K562 (cell line): ENCODE measurements around the gene TRMT1. TPM values are rescaled to one million over a fixed set of nuclear protein-coding genes. Genes with fewer than 3 reads are reported as not detected.

Experiments used
- BDP1 ChIP-seq: IDR thresholded peaks from 3 replicates; pipeline ENCODE4 v1.6.1; 2011; ENCODE audit not compliant: insufficient read length, insufficient read depth
- CC2D1A ChIP-seq: fragments of 450-650 bp; IDR thresholded peaks from 2 replicates; pipeline ENCODE4 v1.6.1; 2017; ENCODE audit warnings: mild to moderate bottlenecking
- DMBX1 ChIP-seq: fragments of 250-450 bp; sonication (Bioruptor Pico); IDR thresholded peaks from 2 replicates; pipeline ENCODE4 v1.8.0; 2022; ENCODE audit warnings: inconsistent platforms, mild to moderate bottlenecking, moderate library complexity, borderline replicate concordance
- EP400 ChIP-seq: fragments of 450-650 bp; IDR thresholded peaks from 2 replicates; pipeline ENCODE4 v1.6.1; 2017; ENCODE audit warnings: antibody characterized with exemption, mild to moderate bottlenecking, moderate library complexity
- GTF2A2 ChIP-seq: IDR thresholded peaks from 2 replicates; pipeline ENCODE4 v1.6.1; 2016; ENCODE audit warnings: mild to moderate bottlenecking, missing genetic modification characterization, missing compliant biosample characterization
- HDAC6 ChIP-seq: IDR thresholded peaks from 2 replicates; pipeline ENCODE4 v1.6.1; 2012; ENCODE audit warnings: low read depth, mild to moderate bottlenecking, control low read depth, inconsistent platforms, low read length, moderate library complexity
- KLF16 ChIP-seq: IDR thresholded peaks from 2 replicates; pipeline ENCODE4 v1.6.1; 2016; ENCODE audit warnings: antibody characterized with exemption
- NUFIP1 ChIP-seq: fragments of 450-650 bp; IDR thresholded peaks from 2 replicates; pipeline ENCODE4 v1.6.1; 2018; ENCODE audit not compliant: partially characterized antibody
- POLR2A ChIP-seq: fragments of 450-650 bp; conservative IDR thresholded peaks from 2 replicates; pipeline ENCODE4 v1.6.1; 2016
- POLR2G ChIP-seq: fragments of 200-400 bp; formaldehyde crosslinking; IDR thresholded peaks from 2 replicates; pipeline ENCODE4 v1.6.1; 2017; ENCODE audit warnings: low read depth, mild to moderate bottlenecking, antibody characterized with exemption, low read length, moderate library complexity
- POU5F1 ChIP-seq: fragments of 150-350 bp; IDR thresholded peaks from 2 replicates; pipeline ENCODE4 v1.6.1; 2014; ENCODE audit warnings: borderline replicate concordance, low read length, low read depth, mild to moderate bottlenecking; ENCODE audit not compliant: partially characterized antibody
- RBFOX2 ChIP-seq: fragments of 200-400 bp; formaldehyde crosslinking; IDR thresholded peaks from 2 replicates; pipeline ENCODE4 v1.6.1; 2017; ENCODE audit warnings: low read depth, mild to moderate bottlenecking, low read length, moderate library complexity
- SIN3B ChIP-seq: fragments of 450-650 bp; IDR thresholded peaks from 2 replicates; pipeline ENCODE4 v1.6.1; 2017; ENCODE audit warnings: low read depth, mild to moderate bottlenecking, moderate library complexity
- SMAD4 ChIP-seq: fragments of 250-450 bp; sonication (Bioruptor Pico); conservative IDR thresholded peaks from 2 replicates; pipeline ENCODE4 v1.8.0; 2021; ENCODE audit warnings: inconsistent platforms, mild to moderate bottlenecking, moderate library complexity
- SP1 ChIP-seq: sonication (generic); formaldehyde crosslinking; IDR thresholded peaks from 2 replicates; pipeline ENCODE4 v1.8.1; 2022; ENCODE audit warnings: mild to moderate bottlenecking, missing genetic modification reagents
- SREBF2 ChIP-seq: sonication (generic); formaldehyde crosslinking; IDR thresholded peaks from 2 replicates; pipeline ENCODE4 v1.4.0; 2020; ENCODE audit warnings: mild to moderate bottlenecking, missing genetic modification reagents
- STAT5A ChIP-seq: IDR thresholded peaks from 2 replicates; pipeline ENCODE4 v1.6.1; 2012; ENCODE audit warnings: low read length, inconsistent platforms, borderline replicate concordance
- TEAD1 ChIP-seq, 2 experiments: fragments of 450-650 bp in 1 of 2; sonication (generic) in 1 of 2; formaldehyde crosslinking; IDR thresholded peaks; 2 replicates each; pipeline versions ENCODE4 v1.4.0 to v1.8.0; 2020 to 2022; ENCODE audit warnings: mild to moderate bottlenecking in 2 of 2, missing genetic modification reagents in 1 of 2
- ZKSCAN1 ChIP-seq: fragments of 150-350 bp; IDR thresholded peaks from 2 replicates; pipeline ENCODE4 v1.6.1; 2016; ENCODE audit warnings: low read depth, low read length
- ZKSCAN8 ChIP-seq: fragments of 200-800 bp; sonication (Bioruptor generic); IDR thresholded peaks from 2 replicates; pipeline ENCODE4 v1.6.1; 2016; ENCODE audit warnings: missing genetic modification characterization, missing compliant biosample characterization
- ZNF165 ChIP-seq: fragments of 250-450 bp; sonication (Bioruptor Pico); IDR thresholded peaks from 2 replicates; pipeline ENCODE4 v1.4.0; 2020; ENCODE audit warnings: borderline replicate concordance
- ZNF57 ChIP-seq: fragments of 450-650 bp; formaldehyde crosslinking; IDR thresholded peaks from 2 replicates; pipeline ENCODE4 v1.4.0; 2020; ENCODE audit warnings: mild to moderate bottlenecking, moderate library complexity
- ZZZ3 ChIP-seq: fragments of 450-650 bp; IDR thresholded peaks from 2 replicates; pipeline ENCODE4 v1.6.1; 2016; ENCODE audit warnings: antibody characterized with exemption, mild to moderate bottlenecking, moderate library complexity
- polyA plus RNA-seq, 8 experiments: library from polyadenylated mRNA; depleted of rRNA in 4 of 8; stranded (reverse) in 5 of 8; unstranded in 3 of 8; fragments of >200 nt; fragmentation: Nextera tagmentation in 2 of 8; fragmentation: Illumina TruSeq in 1 of 8; extraction: Ambion mirVana in 2 of 8; extraction: Trizol in 1 of 8; gene quantifications; 2 replicates each; pipeline versions ENCODE4 v1.2.1 to v1.2.3, GENCODE V29; 2011 to 2014; ENCODE audit warnings: inconsistent platforms in 1 of 8, missing spikeins in 1 of 8
- total RNA-seq, 7 experiments: library from RNA; depleted of rRNA in 6 of 7; stranded (reverse); fragments of >200 nt in 6 of 7; fragmentation: Illumina TruSeq in 2 of 7; extraction: Trizol in 2 of 7; gene quantifications; 2 replicates each; pipeline versions ENCODE4 v1.2.1 to v1.2.3, GENCODE V29; 2011 to 2021; ENCODE audit warnings: low replicate concordance in 1 of 7
- TF ChIP-seq, protein P1 (sequence below): sonication (generic); formaldehyde crosslinking; IDR thresholded peaks from 2 replicates; pipeline ENCODE4 v1.8.0; 2022; ENCODE audit warnings: mild to moderate bottlenecking, missing genetic modification reagents, borderline replicate concordance
- TF ChIP-seq, protein P2 (sequence below): sonication (generic); formaldehyde crosslinking; IDR thresholded peaks from 2 replicates; pipeline ENCODE4 v1.8.0; 2022; ENCODE audit warnings: mild to moderate bottlenecking, missing genetic modification reagents
- TF ChIP-seq, protein P3 (sequence below): fragments of 250-450 bp; sonication (Bioruptor Pico); IDR thresholded peaks from 2 replicates; pipeline ENCODE4 v1.4.0; 2020; ENCODE audit warnings: borderline replicate concordance

The TRMT1 gene
- total and polyA plus RNA-seq, 9 of the 15 experiments (the other 6 are each of a cell fraction or from before 2014, with no cell fraction given), result 5.8 to 158 (median 54.3) TPM

DNA sequence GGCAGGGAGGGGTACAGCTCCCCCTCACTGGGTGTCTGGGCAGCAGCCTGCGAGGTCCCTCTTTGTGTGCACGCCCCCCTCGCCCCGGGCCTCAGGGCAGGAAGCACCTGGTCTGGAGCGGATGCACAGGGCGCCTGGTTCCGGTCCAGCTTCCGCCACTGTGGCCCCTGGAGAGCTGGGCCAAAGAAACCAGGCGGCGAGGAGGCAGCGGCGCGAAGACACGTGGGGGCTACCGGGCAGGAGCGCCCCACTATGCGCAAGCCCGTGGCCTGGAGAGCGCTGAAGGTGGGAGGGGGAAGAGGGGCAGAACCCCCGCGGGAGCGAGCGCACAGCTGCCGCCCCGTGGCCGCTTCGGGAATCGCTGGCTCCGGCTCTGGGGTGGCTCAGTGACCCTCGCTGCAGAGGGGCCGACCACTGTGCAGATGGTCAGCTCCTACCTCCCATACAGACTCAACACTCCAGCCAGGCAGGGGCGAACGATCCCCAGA lies 12.1 kb downstream of the TRMT1 start (continued):
- TF ChIP-seq, protein P1, sequence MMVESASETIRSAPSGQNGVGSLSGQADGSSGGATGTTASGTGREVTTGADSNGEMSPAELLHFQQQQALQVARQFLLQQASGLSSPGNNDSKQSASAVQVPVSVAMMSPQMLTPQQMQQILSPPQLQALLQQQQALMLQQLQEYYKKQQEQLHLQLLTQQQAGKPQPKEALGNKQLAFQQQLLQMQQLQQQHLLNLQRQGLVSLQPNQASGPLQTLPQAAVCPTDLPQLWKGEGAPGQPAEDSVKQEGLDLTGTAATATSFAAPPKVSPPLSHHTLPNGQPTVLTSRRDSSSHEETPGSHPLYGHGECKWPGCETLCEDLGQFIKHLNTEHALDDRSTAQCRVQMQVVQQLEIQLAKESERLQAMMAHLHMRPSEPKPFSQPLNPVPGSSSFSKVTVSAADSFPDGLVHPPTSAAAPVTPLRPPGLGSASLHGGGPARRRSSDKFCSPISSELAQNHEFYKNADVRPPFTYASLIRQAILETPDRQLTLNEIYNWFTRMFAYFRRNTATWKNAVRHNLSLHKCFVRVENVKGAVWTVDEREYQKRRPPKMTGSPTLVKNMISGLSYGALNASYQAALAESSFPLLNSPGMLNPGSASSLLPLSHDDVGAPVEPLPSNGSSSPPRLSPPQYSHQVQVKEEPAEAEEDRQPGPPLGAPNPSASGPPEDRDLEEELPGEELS (CRISPR knock-in tag), result no peak
- TF ChIP-seq ZNF165 (peak; percentile 20; the same call in 1 of the 2 replicates), HDAC6 (no peak), ZKSCAN1 (peak; percentile 100), CC2D1A (no peak), ZNF57 (peak; percentile 68; the same call in 1 of the 2 replicates), KLF16 (0 out of 2 replicates have a peak, but pooled peaks have one; percentile 57), DMBX1 (CRISPR knock-in tag) (peak; percentile 73), ZZZ3 (no peak), SMAD4 (peak; percentile 82; the same call in 1 of the 2 replicates), BDP1 (no peak), POLR2G (peak; percentile 74), SP1 (CRISPR knock-in tag) (peak; percentile 66; the same call in 1 of the 2 replicates), SIN3B (peak; percentile 45; the same call in 1 of the 2 replicates), STAT5A (no peak), NUFIP1 (peak; percentile 54), SREBF2 (CRISPR knock-in tag) (no peak), GTF2A2 (tag) (no peak), RBFOX2 (peak; percentile 67), TEAD1 (CRISPR knock-in tag; IDR thresholded peaks at IDR 0.05) (peak in 1 of 2 experiments; percentile 59; a peak in 2 of 4 replicates), EP400 (peak; percentile 41; the same call in 1 of the 2 replicates), POU5F1 (no peak), POLR2A (peak; percentile 62), ZKSCAN8 (CRISPR knock-in tag) (no peak)
- TF ChIP-seq, protein P2, sequence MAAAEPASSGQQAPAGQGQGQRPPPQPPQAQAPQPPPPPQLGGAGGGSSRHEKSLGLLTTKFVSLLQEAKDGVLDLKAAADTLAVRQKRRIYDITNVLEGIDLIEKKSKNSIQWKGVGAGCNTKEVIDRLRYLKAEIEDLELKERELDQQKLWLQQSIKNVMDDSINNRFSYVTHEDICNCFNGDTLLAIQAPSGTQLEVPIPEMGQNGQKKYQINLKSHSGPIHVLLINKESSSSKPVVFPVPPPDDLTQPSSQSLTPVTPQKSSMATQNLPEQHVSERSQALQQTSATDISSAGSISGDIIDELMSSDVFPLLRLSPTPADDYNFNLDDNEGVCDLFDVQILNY (CRISPR knock-in tag), result peak; percentile 51; the same call in 1 of the 2 replicates
- TF ChIP-seq, protein P3, sequence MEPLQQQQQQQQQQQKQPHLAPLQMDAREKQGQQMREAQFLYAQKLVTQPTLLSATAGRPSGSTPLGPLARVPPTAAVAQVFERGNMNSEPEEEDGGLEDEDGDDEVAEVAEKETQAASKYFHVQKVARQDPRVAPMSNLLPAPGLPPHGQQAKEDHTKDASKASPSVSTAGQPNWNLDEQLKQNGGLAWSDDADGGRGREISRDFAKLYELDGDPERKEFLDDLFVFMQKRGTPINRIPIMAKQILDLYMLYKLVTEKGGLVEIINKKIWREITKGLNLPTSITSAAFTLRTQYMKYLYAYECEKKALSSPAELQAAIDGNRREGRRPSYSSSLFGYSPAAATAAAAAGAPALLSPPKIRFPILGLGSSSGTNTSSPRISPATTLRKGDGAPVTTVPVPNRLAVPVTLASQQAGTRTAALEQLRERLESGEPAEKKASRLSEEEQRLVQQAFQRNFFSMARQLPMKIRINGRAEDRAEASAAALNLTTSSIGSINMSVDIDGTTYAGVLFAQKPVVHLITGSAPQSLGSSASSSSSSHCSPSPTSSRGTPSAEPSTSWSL (CRISPR knock-in tag), result 0 out of 2 replicates have a peak, but pooled peaks have one; percentile 45
